ENCODE results near the gene TTLL7. TPM values are rescaled to one million over a fixed set of nuclear protein-coding genes. Genes with fewer than 3 reads are reported as not detected.
A peak's percentile ranks its signal among the peaks of the same experiment; 100 is the strongest.

The TTLL7 gene
- polyA plus RNA-seq, 1 donor from 2014 or later: 88.1 TPM

DNA sequence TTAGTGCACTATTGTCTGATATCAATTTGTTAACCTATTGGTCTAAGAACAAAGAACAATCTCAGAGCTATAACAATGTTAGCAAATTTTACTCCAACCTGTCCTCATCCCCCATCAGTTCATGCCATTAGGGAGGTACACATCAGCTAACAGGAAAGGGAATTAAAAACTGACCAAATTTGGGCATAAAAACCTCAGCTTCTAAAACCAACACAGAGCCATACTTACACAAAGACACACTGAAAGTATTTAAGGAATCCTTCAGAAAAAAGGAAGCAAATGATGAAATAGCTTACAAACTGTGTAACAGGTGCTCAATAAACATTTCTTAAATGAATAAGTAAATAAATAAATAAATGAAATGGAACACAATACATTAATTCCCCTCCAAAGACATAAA, 89.2 kb downstream of the TTLL7 start:
- no peaks in the 10 kb centered on the region for H3F3A ChIP-seq (ENCODE audit: insufficient read depth, low read length, poor library complexity, severe bottlenecking)
- H3K4me2 ChIP-seq (ENCODE audit: low read length): no peak overlapping the region
- no peaks in the 10 kb centered on the region for H3K27me3 ChIP-seq (ENCODE audit: insufficient read depth, low read depth, low read length)
- H3K4me3 ChIP-seq (ENCODE audit: low read length): no peak overlapping the region
- no peaks in the 10 kb centered on the region for H3K79me2 ChIP-seq (replicated peaks; ENCODE audit: insufficient read depth, low read length)
- H2AFZ ChIP-seq (ENCODE audit: low read depth, low read length): no peak overlapping the region
- no peaks in the 10 kb centered on the region for H3K9me3 ChIP-seq (ENCODE audit: low read length)
- H3K27ac ChIP-seq (ENCODE audit: low read length): no peak overlapping the region
- no peaks in the 10 kb centered on the region for H4K20me1 ChIP-seq (ENCODE audit: insufficient read depth)
- H3K9ac ChIP-seq (ENCODE audit: low read length): no peak overlapping the region
- TF ChIP-seq TAF1 (IDR thresholded peaks at IDR 0.05; ENCODE audit: low read depth) (no peak), POLR2AphosphoS5 (IDR thresholded peaks at IDR 0.05) (no peak), EP300 (conservative IDR thresholded peaks at IDR 0.05; ENCODE audit: poor library complexity, severe bottlenecking) (no peak), SMC3 (conservative IDR thresholded peaks at IDR 0.05; ENCODE audit: poor library complexity) (no peak), MXI1 (conservative IDR thresholded peaks at IDR 0.05; ENCODE audit: poor library complexity, severe bottlenecking) (no peak), RAD21 (conservative IDR thresholded peaks at IDR 0.05) (no peak), EZH2 (IDR thresholded peaks at IDR 0.05; ENCODE audit: borderline replicate concordance, insufficient read depth, low read length, poor library complexity, severe bottlenecking) (no peak)
- TF ChIP-seq, protein P1, sequence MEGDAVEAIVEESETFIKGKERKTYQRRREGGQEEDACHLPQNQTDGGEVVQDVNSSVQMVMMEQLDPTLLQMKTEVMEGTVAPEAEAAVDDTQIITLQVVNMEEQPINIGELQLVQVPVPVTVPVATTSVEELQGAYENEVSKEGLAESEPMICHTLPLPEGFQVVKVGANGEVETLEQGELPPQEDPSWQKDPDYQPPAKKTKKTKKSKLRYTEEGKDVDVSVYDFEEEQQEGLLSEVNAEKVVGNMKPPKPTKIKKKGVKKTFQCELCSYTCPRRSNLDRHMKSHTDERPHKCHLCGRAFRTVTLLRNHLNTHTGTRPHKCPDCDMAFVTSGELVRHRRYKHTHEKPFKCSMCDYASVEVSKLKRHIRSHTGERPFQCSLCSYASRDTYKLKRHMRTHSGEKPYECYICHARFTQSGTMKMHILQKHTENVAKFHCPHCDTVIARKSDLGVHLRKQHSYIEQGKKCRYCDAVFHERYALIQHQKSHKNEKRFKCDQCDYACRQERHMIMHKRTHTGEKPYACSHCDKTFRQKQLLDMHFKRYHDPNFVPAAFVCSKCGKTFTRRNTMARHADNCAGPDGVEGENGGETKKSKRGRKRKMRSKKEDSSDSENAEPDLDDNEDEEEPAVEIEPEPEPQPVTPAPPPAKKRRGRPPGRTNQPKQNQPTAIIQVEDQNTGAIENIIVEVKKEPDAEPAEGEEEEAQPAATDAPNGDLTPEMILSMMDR (IDR thresholded peaks at IDR 0.05; ENCODE audit: poor library complexity, severe bottlenecking): no peak
- TF ChIP-seq, protein P2, sequence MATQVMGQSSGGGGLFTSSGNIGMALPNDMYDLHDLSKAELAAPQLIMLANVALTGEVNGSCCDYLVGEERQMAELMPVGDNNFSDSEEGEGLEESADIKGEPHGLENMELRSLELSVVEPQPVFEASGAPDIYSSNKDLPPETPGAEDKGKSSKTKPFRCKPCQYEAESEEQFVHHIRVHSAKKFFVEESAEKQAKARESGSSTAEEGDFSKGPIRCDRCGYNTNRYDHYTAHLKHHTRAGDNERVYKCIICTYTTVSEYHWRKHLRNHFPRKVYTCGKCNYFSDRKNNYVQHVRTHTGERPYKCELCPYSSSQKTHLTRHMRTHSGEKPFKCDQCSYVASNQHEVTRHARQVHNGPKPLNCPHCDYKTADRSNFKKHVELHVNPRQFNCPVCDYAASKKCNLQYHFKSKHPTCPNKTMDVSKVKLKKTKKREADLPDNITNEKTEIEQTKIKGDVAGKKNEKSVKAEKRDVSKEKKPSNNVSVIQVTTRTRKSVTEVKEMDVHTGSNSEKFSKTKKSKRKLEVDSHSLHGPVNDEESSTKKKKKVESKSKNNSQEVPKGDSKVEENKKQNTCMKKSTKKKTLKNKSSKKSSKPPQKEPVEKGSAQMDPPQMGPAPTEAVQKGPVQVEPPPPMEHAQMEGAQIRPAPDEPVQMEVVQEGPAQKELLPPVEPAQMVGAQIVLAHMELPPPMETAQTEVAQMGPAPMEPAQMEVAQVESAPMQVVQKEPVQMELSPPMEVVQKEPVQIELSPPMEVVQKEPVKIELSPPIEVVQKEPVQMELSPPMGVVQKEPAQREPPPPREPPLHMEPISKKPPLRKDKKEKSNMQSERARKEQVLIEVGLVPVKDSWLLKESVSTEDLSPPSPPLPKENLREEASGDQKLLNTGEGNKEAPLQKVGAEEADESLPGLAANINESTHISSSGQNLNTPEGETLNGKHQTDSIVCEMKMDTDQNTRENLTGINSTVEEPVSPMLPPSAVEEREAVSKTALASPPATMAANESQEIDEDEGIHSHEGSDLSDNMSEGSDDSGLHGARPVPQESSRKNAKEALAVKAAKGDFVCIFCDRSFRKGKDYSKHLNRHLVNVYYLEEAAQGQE (IDR thresholded peaks at IDR 0.05; ENCODE audit: borderline replicate concordance): no peak
- peaks cover 15% of the 10 kb centered on the region for H3K36me3 ChIP-seq (ENCODE audit: insufficient read depth, low read length)
- H3K9me2 ChIP-seq (ENCODE audit: insufficient read depth, low read length): no peaks in the 10 kb centered on the region

DNA sequence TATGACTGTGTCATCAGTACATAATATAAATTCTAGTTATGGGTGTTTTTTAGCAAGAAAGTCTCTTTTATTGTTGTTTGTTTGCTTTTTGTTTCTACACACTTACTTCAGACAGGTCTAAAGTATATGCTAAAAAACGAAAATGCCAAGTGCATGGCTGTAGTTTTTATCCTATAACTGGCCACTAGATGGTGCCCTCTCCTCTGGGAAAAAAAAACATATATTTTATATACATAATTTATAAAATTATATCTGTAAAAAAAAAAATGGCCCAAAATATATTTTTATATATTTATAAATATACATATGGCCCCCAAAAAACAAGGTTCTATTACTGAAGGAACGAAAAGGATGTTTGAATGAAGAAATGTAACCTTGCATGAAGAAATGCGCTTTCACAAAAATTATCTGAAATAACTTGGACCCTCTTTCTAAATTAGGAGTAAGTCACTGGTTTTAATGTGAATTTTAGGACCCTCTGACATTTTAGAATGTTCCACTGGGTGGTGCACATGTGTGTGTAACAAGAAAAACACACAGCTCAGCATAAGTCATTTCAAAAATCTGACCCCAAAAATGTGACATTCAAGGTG, 93.5 kb downstream of the TTLL7 start:
- H3F3A ChIP-seq (ENCODE audit: insufficient read depth, low read length, poor library complexity, severe bottlenecking): no peaks in the 10 kb centered on the region
- no peaks in the 10 kb centered on the region for H3K79me2 ChIP-seq (replicated peaks; ENCODE audit: insufficient read depth, low read length)
- TF ChIP-seq RAD21 (conservative IDR thresholded peaks at IDR 0.05) (peak; percentile 52), EP300 (conservative IDR thresholded peaks at IDR 0.05; ENCODE audit: poor library complexity, severe bottlenecking) (no peak), TAF1 (IDR thresholded peaks at IDR 0.05; ENCODE audit: low read depth) (no peak), MXI1 (conservative IDR thresholded peaks at IDR 0.05; ENCODE audit: poor library complexity, severe bottlenecking) (no peak), EZH2 (IDR thresholded peaks at IDR 0.05; ENCODE audit: borderline replicate concordance, insufficient read depth, low read length, poor library complexity, severe bottlenecking) (no peak), SMC3 (conservative IDR thresholded peaks at IDR 0.05; ENCODE audit: poor library complexity) (no peak), POLR2AphosphoS5 (IDR thresholded peaks at IDR 0.05) (no peak)
- TF ChIP-seq, protein P1 (IDR thresholded peaks at IDR 0.05; ENCODE audit: poor library complexity, severe bottlenecking): peak; percentile 51
- TF ChIP-seq, protein P2 (IDR thresholded peaks at IDR 0.05; ENCODE audit: borderline replicate concordance): no peak
- no peak overlapping the region for H3K4me2 ChIP-seq (ENCODE audit: low read length)
- H3K9ac ChIP-seq (ENCODE audit: low read length): no peak overlapping the region
- no peak overlapping the region for H3K4me3 ChIP-seq (ENCODE audit: low read length)
- H3K9me2 ChIP-seq (ENCODE audit: insufficient read depth, low read length): no peaks in the 10 kb centered on the region
- H4K20me1 ChIP-seq (ENCODE audit: insufficient read depth): no peaks in the 10 kb centered on the region
- no peaks in the 10 kb centered on the region for H3K27me3 ChIP-seq (ENCODE audit: insufficient read depth, low read depth, low read length)
- H3K9me3 ChIP-seq (ENCODE audit: low read length): no peaks in the 10 kb centered on the region
- no peak overlapping the region for H2AFZ ChIP-seq (ENCODE audit: low read depth, low read length)
- H3K36me3 ChIP-seq (ENCODE audit: insufficient read depth, low read length): peaks cover 9% of the 10 kb centered on the region
- H3K27ac ChIP-seq (ENCODE audit: low read length): no peak overlapping the region
